Mononuclear cell (primary cell): ENCODE measurements around the gene PCDHA12. TPM values are rescaled to one million over a fixed set of nuclear protein-coding genes. Genes with fewer than 3 reads are reported as not detected.

ENCODE experiments used
- H3K27me3 ChIP-seq: 2 replicates; pipeline ENCODE4 v1.6.0; 2011; ENCODE audit warnings: low read length, control low read depth; ENCODE audit not compliant: insufficient read depth
- H3K4me1 ChIP-seq: 2 replicates; pipeline ENCODE4 v1.5.1; 2011; ENCODE audit warnings: mild to moderate bottlenecking, low read length, control low read depth; ENCODE audit not compliant: insufficient read depth
- H3K4me3 ChIP-seq: 2 replicates; pipeline ENCODE4 v1.5.1; 2011; ENCODE audit warnings: mild to moderate bottlenecking, low read length, moderate library complexity
- H3K9me3 ChIP-seq: 2 replicates; pipeline ENCODE4 v1.5.1; 2011; ENCODE audit warnings: low read depth, mild to moderate bottlenecking, control low read depth, low read length
- total RNA-seq: library from RNA; depleted of rRNA; stranded (reverse); fragments of >200 nt; gene quantifications from one replicate; pipeline ENCODE4 v1.2.3, GENCODE V29; 2012

PCDHA12 gene
- total RNA-seq, 1 donor: not detected

DNA sequence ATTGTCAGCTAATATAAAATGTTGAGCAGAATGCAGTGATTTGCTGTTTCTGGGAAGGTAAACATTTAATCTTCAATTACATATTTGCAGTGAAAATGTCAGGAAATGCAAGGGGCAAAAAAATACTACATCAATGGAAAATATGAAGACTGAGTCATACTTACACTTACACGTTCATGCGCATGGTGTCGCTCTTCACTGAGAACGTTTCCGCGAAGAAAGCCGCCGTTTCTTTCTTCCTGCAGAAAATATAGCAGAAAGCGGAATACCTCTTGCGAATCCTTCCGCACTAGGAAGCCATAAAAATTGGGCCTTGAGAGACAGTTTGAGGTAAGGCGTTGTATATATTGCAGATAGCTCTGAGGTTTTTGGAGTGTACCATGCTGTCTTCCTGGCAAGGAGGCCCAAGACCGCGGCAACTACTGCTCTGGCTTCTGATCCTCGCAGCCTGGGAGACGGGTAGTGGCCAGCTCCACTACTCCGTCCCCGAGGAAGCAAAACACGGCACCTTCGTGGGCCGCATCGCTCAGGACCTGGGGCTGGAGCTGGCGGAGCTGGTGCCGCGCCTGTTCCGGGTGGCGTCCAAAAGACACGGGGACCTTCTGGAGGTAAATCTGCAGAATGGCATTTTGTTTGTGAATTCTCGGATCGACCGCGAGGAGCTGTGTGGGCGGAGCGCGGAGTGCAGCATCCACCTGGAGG, 6.9 kb downstream of the PCDHA12 start, which contains the start of gene PCDHA13:
PCDHA13 (plus strand) TSS at position 236 of the 702 bp plus-strand sequence; CDS start at position 381, 145 bp downstream.
- H3K4me3 ChIP-seq: no peak within 1 kb of the TSS

DNA sequence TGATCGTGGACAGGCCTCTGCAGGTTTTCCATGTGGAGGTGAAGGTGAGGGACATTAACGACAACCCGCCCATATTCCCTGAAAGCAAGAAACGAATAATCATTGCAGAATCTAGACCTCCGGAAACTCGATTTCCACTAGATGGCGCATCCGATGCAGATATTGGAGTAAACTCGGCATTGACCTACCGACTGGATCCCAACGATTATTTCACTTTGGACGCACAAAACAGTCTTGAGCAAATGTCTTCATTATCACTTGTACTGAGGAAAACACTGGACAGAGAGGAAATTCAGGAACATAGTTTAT, 7.4 kb downstream of the PCDHA12 start:
- Histone ChIP-seq H3K4me3 (no peak overlapping the region), H3K9me3 (peaks cover 7% of the 10 kb centered on the region), H3K27me3 (peaks cover 37% of the 10 kb centered on the region), H3K4me1 (no peaks in the 10 kb centered on the region)

More for the DNA sequence above, 6.9 kb downstream of the PCDHA12 start, which contains the start of gene PCDHA13:
- Histone ChIP-seq H3K9me3 (peaks cover 7% of the 10 kb centered on the region), H3K27me3 (peaks cover 37% of the 10 kb centered on the region), H3K4me1 (no peaks in the 10 kb centered on the region)

DNA sequence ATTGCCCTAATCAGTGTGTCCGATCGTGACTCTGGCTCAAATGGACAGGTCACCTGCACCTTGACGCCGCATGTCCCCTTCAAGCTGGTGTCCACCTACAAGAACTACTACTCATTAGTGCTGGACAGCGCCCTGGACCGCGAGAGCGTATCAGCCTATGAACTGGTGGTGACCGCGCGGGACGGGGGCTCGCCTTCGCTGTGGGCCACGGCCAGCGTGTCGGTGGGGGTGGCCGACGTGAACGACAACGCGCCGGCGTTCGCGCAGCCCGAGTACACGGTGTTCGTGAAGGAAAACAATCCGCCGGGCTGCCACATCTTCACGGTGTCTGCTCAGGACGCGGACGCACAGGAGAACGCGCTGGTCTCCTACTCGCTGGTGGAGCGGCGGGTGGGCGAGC, 8.3 kb downstream of the PCDHA12 start:
- H3K4me1 ChIP-seq: no peaks in the 10 kb centered on the region
- peaks cover 7% of the 10 kb centered on the region for H3K9me3 ChIP-seq
- H3K27me3 ChIP-seq: peaks cover 36% of the 10 kb centered on the region
- H3K4me3 ChIP-seq: no peak overlapping the region

DNA sequence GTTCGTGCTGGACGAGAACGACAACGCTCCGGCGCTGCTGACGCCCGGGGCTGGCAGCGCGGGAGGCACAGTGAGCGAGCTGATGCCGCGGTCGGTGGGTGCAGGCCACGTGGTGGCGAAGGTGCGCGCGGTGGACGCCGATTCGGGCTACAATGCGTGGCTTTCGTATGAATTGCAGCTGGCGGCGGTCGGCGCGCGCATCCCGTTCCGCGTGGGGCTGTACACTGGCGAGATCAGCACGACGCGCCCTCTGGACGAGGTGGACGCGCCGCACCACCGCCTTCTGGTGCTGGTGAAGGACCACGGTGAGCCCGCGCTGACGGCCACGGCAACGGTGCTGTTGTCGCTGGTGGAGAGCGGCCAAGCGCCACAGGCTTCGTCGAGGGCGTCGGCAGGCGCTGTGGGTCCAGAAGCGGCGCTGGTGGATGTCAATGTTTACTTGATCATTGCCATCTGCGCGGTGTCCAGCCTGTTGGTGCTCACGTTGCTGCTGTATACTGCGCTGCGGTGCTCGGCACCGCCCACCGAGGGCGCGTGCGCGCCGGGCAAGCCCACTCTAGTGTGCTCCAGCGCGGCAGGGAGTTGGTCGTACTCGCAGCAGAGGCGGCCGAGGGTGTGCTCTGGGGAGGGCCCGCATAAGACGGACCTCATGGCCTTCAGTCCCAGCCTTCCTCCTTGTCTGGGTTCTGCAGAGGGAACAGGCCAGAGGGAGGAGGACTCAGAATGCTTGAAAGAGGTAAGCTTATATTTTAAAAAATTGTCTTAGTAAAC, 9.0 kb downstream of the PCDHA12 start:
- H3K27me3 ChIP-seq: peaks cover 29% of the 10 kb centered on the region
- H3K4me1 ChIP-seq: no peaks in the 10 kb centered on the region
- H3K4me3 ChIP-seq: no peak overlapping the region
- H3K9me3 ChIP-seq: peaks cover 7% of the 10 kb centered on the region

DNA sequence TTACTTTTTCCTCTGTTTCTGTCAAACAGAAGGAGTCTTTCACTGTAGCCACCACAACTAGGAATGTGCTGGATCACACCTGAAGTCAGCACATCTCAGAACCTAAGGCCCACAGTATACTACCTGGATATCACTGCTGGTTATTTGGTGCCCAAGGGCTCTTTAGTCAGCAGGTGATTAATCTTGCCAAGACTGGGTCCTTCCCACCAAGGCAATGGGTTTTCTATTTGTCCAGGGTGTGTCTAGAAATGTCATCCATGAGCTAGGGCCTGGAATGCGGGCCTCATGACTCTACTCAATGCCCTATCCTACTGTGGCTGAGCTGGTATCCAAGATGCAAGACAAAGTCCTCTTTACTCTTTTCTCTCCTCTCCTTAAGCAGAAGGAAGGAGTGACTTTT, 41.2 kb downstream of the PCDHA12 start:
- H3K9me3 ChIP-seq: no peaks in the 10 kb centered on the region
- no peaks in the 10 kb centered on the region for H3K4me1 ChIP-seq
- no peaks in the 10 kb centered on the region for H3K27me3 ChIP-seq
- no peak overlapping the region for H3K4me3 ChIP-seq

DNA sequence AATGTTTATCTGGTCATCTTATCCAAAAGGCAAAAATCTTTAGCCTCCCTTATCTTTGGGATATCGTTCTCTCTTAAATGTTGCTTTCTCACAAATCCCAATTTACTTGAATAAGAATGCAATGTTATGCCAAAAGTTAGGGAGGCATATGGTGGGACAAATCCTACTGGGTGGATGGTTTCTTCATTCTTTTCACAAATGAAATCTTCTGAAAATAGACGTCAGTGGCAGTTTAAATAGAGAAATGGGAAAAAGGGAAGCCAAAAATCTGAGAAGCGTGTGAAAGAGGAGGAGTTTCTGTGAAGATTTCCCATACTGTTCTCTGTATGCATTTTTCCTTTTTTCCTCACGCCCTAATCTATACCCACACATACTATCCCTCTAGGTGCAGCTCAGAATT, 48.5 kb downstream of the PCDHA12 start:
- Histone ChIP-seq H3K4me3 (no peak overlapping the region), H3K9me3 (no peaks in the 10 kb centered on the region), H3K27me3 (peaks cover 39% of the 10 kb centered on the region), H3K4me1 (no peaks in the 10 kb centered on the region)

DNA sequence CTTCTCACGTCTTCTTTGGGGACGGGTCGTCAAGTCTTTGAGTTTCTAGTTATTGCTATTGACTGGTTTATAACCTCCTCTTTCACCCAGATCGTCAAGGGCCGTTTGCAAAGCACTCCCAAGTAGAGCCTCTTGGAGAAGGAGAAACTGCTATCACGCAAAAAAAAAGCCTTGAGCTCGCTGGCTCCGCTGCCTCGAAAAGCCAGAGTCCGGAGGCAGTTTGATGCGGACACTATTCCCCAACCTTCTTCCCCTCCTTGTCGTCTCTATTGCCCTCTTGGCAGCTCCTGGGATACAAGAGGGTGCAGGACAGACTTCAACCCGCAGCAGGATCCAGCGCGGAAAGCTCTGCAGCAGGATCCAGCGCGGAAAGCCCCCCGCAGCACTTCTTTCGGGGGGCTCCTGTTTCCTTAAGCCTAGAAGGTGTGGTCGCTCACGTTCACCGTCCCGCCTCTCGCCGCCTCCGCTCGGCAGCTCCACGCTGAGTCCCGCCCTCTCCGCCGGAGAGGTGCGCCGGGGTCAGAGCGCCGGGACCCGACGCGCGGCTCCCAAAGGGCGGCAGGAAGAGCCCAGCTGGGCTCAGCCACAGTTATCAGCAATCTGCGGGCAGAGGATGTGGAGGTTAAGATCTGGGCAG, 50.8 kb downstream of the PCDHA12 start, which contains the start of gene PCDHAC1:
PCDHAC1 (plus strand) TSS at position 494 of the 637 bp plus-strand sequence. CDS start 594 bp downstream, outside the sequence.
- Histone ChIP-seq H3K27me3 (peaks cover 54% of the 10 kb centered on the region), H3K9me3 (no peaks in the 10 kb centered on the region), H3K4me3 (no peak within 1 kb of the TSS), H3K4me1 (no peaks in the 10 kb centered on the region)

DNA sequence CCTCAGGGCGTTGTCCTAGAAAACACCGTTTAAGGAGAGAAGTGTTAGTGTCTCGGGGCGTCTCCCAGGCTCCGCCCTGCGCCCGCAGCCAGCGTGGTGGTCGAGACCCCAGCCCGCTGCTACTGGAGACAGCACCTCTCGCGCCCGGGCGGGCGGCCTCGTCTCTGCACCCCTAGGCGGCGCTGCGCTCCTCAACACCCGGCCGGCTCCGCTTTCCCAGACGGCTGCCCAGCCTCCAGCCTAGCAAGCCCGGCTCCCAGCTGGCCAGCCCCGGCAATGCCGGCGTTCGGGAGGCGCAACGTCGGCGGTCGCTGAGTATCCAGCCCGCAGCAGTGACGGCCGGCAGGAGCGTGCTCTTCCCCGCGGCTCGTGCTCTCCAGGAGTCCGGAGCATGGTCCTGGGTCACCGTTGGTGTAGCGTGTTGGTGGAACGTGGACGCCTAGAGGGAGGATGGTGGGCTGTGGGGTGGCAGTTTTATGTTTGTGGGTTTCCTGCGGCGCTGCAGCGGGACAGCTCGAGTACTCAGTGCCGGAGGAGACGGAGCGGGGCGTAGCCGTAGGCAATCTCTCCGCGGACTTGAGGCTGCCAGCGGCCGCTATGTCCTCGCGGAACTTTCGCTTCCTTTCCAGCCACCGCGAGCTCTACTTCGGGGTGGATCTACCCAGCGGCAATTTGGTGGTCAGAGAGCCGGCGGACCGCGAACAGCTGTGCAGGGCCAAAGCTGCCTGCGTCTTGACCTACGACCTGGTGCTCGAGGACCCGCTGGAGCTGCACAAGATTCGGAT, 51.5 kb downstream of the PCDHA12 start:
- Histone ChIP-seq H3K9me3 (no peaks in the 10 kb centered on the region), H3K4me3 (no peak overlapping the region), H3K27me3 (peaks cover 54% of the 10 kb centered on the region)

DNA sequence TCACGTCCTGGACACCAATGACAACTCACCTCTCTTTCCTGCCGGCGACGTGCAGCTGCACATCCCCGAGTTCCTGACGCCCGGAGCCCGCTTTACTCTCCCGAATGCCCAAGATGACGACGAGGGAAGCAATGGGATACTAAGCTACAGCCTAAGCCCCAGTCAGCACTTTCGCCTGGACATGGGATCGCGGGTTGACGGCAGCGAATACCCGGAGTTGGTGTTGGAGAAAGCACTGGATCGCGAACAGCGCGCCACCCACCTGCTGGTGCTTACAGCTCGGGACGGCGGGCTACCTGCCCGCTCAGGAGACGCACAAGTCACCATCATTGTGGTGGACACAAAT, 52.1 kb downstream of the PCDHA12 start:
- peaks cover 54% of the 10 kb centered on the region for H3K27me3 ChIP-seq
- no peaks in the 10 kb centered on the region for H3K4me1 ChIP-seq
- H3K4me3 ChIP-seq: no peak overlapping the region
- no peaks in the 10 kb centered on the region for H3K9me3 ChIP-seq

More for the DNA sequence above, 51.5 kb downstream of the PCDHA12 start:
- no peaks in the 10 kb centered on the region for H3K4me1 ChIP-seq

Other genes with a start within 250 kb of the PCDHA12 start
- 138 TPM for gene CD14, start 242.1 kb upstream of the PCDHA12 start, total RNA-seq
- gene TMCO6, start 235.9 kb upstream of the PCDHA12 start, total RNA-seq: 13.7 TPM
- gene NDUFA2, start 227.7 kb upstream of the PCDHA12 start, total RNA-seq: 43.2 TPM
- 180 TPM for gene IK, start 227.5 kb upstream of the PCDHA12 start, total RNA-seq
- gene WDR55, start 210.4 kb upstream of the PCDHA12 start, total RNA-seq: 11.8 TPM
- gene DND1, start 201.7 kb upstream of the PCDHA12 start, total RNA-seq: 0.31 TPM
- gene HARS1, start 183.9 kb upstream of the PCDHA12 start, total RNA-seq: 26.0 TPM
- gene HARS2, start 183.9 kb upstream of the PCDHA12 start, total RNA-seq: 31.8 TPM
- gene ZMAT2, start 174.9 kb upstream of the PCDHA12 start, total RNA-seq: 34.2 TPM
- not detected for gene PCDHA1, start 89.2 kb upstream of the PCDHA12 start, total RNA-seq
- gene PCDHA2, start 80.5 kb upstream of the PCDHA12 start, total RNA-seq: not detected
- gene PCDHA3, start 74.3 kb upstream of the PCDHA12 start, total RNA-seq: not detected
- not detected for gene PCDHA4, start 68.2 kb upstream of the PCDHA12 start, total RNA-seq
- gene PCDHA5, start 53.7 kb upstream of the PCDHA12 start, total RNA-seq: under 0.01 TPM
- gene PCDHA6, start 47.3 kb upstream of the PCDHA12 start, total RNA-seq: not detected
- gene PCDHA7, start 41.0 kb upstream of the PCDHA12 start, total RNA-seq: not detected
- gene PCDHA8, start 34.1 kb upstream of the PCDHA12 start, total RNA-seq: not detected
- gene PCDHA9, start 26.9 kb upstream of the PCDHA12 start, total RNA-seq: not detected
- gene PCDHA10, start 19.4 kb upstream of the PCDHA12 start, total RNA-seq: not detected
- gene PCDHA11, start 6.4 kb upstream of the PCDHA12 start, total RNA-seq: 0.10 TPM
- gene PCDHA13, start 6.8 kb downstream of the PCDHA12 start, total RNA-seq: not detected
- not detected for gene PCDHAC1, start 51.0 kb downstream of the PCDHA12 start, total RNA-seq
- not detected for gene PCDHAC2, start 91.2 kb downstream of the PCDHA12 start, total RNA-seq
- gene PCDHB1, start 176.1 kb downstream of the PCDHA12 start, total RNA-seq: under 0.01 TPM
- gene PCDHB2, start 219.3 kb downstream of the PCDHA12 start, total RNA-seq: 0.10 TPM
- under 0.01 TPM for gene PCDHB3, start 225.2 kb downstream of the PCDHA12 start, total RNA-seq
- not detected for gene PCDHB4, start 246.5 kb downstream of the PCDHA12 start, total RNA-seq